KMS-11 (cell line): ENCODE results near the gene SIRPD.
"Not testable (repeated sequence)": the region's sequence is repeated elsewhere in the genome, so short reads cannot be mapped to it uniquely, and the experiment has no call there.

Source experiments
- H2AFZ ChIP-seq: fragments of 200-600 bp; sonication (generic); 2 replicates; pipeline ENCODE4 v1.6.1; 2016; ENCODE audit warnings: antibody characterized with exemption, mixed run types, low read depth
- H3K27ac ChIP-seq: fragments of 200-600 bp; sonication (generic); 2 replicates; pipeline ENCODE4 v1.6.1; 2016; ENCODE audit warnings: mild to moderate bottlenecking, mixed run types
- H3K27me3 ChIP-seq: fragments of 200-600 bp; sonication (generic); 2 replicates; pipeline ENCODE4 v1.6.1; 2017; ENCODE audit warnings: mild to moderate bottlenecking, low read depth, mixed run types, moderate library complexity; ENCODE audit not compliant: insufficient read depth
- H3K36me3 ChIP-seq: fragments of 200-600 bp; sonication (generic); 2 replicates; pipeline ENCODE4 v1.6.1; 2017; ENCODE audit warnings: mild to moderate bottlenecking, mixed run types; ENCODE audit not compliant: insufficient read depth
- H3K4me1 ChIP-seq: fragments of 200-600 bp; sonication (generic); 2 replicates; pipeline ENCODE4 v1.6.1; 2016; ENCODE audit warnings: mild to moderate bottlenecking, low read depth, mixed run types; ENCODE audit not compliant: poor library complexity, severe bottlenecking
- H3K4me2 ChIP-seq: fragments of 200-600 bp; sonication (generic); 2 replicates; pipeline ENCODE4 v1.7.0; 2016; ENCODE audit warnings: mild to moderate bottlenecking, mixed run types
- H3K4me3 ChIP-seq: fragments of 200-600 bp; sonication (generic); IDR thresholded peaks from 2 replicates; pipeline ENCODE4 v1.6.1; 2017; ENCODE audit warnings: low read depth, low read length, mixed read lengths; ENCODE audit not compliant: insufficient read depth
- H3K79me2 ChIP-seq: fragments of 200-600 bp; sonication (generic); 2 replicates; pipeline ENCODE4 v1.6.1; 2016; ENCODE audit warnings: low read depth, mixed run types; ENCODE audit not compliant: insufficient read depth
- H3K9ac ChIP-seq: fragments of 200-600 bp; sonication (generic); 2 replicates; pipeline ENCODE4 v1.6.1; 2016; ENCODE audit warnings: mild to moderate bottlenecking, mixed run types
- H4K20me1 ChIP-seq: fragments of 200-600 bp; sonication (generic); 2 replicates; pipeline ENCODE4 v1.6.1; 2016; ENCODE audit warnings: mild to moderate bottlenecking, mixed run types; ENCODE audit not compliant: insufficient read depth
- TF ChIP-seq, protein P1 (sequence below): fragments of 200-600 bp; sonication (generic); conservative IDR thresholded peaks from 2 replicates; pipeline ENCODE4 v1.6.1; 2017; ENCODE audit warnings: low read depth, mild to moderate bottlenecking, antibody characterized with exemption, low read length, moderate library complexity, mixed read lengths

SIRPD gene

GRCh38 chr20:1587781-1588532 is 30.5 kb upstream of the SIRPD start:
- Histone ChIP-seq H4K20me1 (no peaks in the 10 kb centered on the region), H3K36me3 (no peaks in the 10 kb centered on the region), H3K4me2 (no peak overlapping the region), H3K4me3 (no peak overlapping the region), H3K27ac (no peak overlapping the region), H3K27me3 (no peaks in the 10 kb centered on the region), H3K4me1 (no peaks in the 10 kb centered on the region), H2AFZ (no peak overlapping the region), H3K79me2 (no peaks in the 10 kb centered on the region), H3K9ac (no peak overlapping the region)
- TF ChIP-seq, protein P1, sequence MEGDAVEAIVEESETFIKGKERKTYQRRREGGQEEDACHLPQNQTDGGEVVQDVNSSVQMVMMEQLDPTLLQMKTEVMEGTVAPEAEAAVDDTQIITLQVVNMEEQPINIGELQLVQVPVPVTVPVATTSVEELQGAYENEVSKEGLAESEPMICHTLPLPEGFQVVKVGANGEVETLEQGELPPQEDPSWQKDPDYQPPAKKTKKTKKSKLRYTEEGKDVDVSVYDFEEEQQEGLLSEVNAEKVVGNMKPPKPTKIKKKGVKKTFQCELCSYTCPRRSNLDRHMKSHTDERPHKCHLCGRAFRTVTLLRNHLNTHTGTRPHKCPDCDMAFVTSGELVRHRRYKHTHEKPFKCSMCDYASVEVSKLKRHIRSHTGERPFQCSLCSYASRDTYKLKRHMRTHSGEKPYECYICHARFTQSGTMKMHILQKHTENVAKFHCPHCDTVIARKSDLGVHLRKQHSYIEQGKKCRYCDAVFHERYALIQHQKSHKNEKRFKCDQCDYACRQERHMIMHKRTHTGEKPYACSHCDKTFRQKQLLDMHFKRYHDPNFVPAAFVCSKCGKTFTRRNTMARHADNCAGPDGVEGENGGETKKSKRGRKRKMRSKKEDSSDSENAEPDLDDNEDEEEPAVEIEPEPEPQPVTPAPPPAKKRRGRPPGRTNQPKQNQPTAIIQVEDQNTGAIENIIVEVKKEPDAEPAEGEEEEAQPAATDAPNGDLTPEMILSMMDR, result no peak

DNA sequence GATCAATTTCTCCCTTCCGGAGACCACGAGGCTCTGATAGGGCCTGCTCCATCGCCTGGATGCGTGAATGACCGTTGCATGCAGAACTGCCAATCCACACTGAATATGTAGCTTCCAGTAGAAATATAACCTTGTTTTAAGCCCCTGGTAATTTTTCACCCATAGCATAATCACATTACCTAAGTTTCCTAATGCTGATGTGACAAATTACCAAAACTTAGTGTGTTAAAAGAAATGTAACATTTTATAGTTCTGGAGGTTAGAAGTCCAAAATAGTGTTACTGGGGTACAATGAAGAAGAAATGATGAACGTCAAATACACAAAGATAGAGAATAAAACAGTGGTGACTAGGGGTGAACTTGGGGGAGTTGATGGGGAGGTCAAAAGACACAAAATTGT is 22.0 kb upstream of the SIRPD start:
- H3K79me2 ChIP-seq, result no peaks in the 10 kb centered on the region
- no peaks in the 10 kb centered on the region for H3K36me3 ChIP-seq
- no peak overlapping the region for H3K4me2 ChIP-seq
- no peak overlapping the region for H3K9ac ChIP-seq
- TF ChIP-seq, protein P1, result no peak
- no peaks in the 10 kb centered on the region for H3K4me1 ChIP-seq
- H4K20me1 ChIP-seq, result no peaks in the 10 kb centered on the region
- no peak overlapping the region for H3K27ac ChIP-seq
- no peak overlapping the region for H2AFZ ChIP-seq
- no peak overlapping the region for H3K4me3 ChIP-seq
- H3K27me3 ChIP-seq, result no peaks in the 10 kb centered on the region

DNA sequence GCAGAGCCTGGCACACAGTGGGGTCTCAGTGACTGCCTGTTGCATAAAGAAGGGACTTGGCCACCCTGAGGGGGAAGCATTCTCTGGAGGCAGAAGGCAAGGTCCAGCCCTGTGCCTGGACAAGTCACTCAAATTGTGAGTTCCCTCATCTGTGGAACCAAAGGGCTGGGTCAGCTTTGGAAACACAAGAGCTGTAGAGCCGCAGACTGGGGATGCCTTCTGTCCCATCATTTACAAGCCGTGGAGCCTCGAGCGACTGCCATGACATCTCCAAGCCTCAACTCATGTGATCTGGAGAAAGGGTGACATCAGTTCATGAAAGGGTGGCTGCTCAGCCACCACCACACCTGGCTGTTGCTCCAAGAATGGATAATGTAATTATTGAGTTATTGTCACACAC is 20.4 kb upstream of the SIRPD start:
- Histone ChIP-seq H3K4me3 (no peak overlapping the region), H3K36me3 (no peaks in the 10 kb centered on the region), H2AFZ (no peak overlapping the region), H3K27ac (no peak overlapping the region), H3K4me2 (no peak overlapping the region), H3K79me2 (no peaks in the 10 kb centered on the region), H3K4me1 (no peaks in the 10 kb centered on the region), H3K27me3 (no peaks in the 10 kb centered on the region), H3K9ac (no peak overlapping the region), H4K20me1 (no peaks in the 10 kb centered on the region)
- TF ChIP-seq, protein P1, result no peak

DNA sequence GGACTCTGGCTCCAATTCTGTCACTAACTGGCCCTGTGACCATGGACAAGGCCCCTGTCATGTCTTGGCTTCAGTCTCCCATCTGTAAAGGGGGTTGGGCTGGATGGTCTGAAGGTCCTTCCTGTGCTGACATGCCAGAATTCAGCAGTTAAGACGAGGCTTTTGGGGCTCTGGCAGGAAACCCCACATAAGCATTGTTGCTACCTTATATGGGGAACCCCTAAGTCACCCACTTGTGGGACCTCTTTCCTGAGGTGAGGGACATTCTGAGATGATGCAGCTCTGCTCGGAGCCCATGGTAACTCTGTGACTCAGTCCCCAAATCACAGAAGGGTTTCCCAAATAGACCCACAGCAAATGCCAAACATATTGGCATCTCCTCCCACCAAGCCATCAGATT is 19.8 kb upstream of the SIRPD start:
- H3K36me3 ChIP-seq, H3K9ac ChIP-seq, H4K20me1 ChIP-seq, H2AFZ ChIP-seq, H3K4me2 ChIP-seq, H3K4me3 ChIP-seq, H3K79me2 ChIP-seq, H3K27me3 ChIP-seq, H3K4me1 ChIP-seq, H3K27ac ChIP-seq: not testable (repeated sequence)

GRCh38 chr20:1576641-1577040 is 19.1 kb upstream of the SIRPD start:
- Histone ChIP-seq H4K20me1 (no peaks in the 10 kb centered on the region), H3K4me3 (no peak overlapping the region), H3K79me2 (no peaks in the 10 kb centered on the region), H2AFZ (no peak overlapping the region), H3K4me2 (no peak overlapping the region), H3K27ac (no peak overlapping the region), H3K36me3 (no peaks in the 10 kb centered on the region), H3K9ac (no peak overlapping the region), H3K27me3 (no peaks in the 10 kb centered on the region), H3K4me1 (no peaks in the 10 kb centered on the region)
- TF ChIP-seq, protein P1, result no peak

DNA sequence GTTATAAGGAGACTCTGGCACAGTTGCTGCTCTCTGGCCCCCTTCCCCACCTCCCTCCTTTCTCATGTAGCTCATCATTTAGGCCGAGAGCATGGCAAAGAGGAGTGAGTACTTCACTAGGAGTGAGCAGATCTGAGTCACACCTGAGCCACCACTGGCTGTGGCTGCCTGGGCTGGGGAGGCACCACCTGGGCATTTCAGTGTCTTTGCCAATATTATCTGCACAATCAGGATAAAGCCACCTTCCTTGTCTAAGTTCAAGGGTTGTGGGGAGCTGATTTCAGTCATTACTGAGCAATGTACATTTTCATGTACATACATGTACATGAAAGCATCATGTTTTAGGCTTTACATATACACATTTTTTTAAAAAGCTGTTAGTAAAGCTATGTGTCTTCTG is 18.5 kb upstream of the SIRPD start:
- H3K27me3 ChIP-seq, H3K4me2 ChIP-seq, H3K4me1 ChIP-seq, H3K36me3 ChIP-seq, H3K79me2 ChIP-seq, H3K9ac ChIP-seq, H3K4me3 ChIP-seq, H4K20me1 ChIP-seq, H3K27ac ChIP-seq, H2AFZ ChIP-seq: not testable (repeated sequence)

DNA sequence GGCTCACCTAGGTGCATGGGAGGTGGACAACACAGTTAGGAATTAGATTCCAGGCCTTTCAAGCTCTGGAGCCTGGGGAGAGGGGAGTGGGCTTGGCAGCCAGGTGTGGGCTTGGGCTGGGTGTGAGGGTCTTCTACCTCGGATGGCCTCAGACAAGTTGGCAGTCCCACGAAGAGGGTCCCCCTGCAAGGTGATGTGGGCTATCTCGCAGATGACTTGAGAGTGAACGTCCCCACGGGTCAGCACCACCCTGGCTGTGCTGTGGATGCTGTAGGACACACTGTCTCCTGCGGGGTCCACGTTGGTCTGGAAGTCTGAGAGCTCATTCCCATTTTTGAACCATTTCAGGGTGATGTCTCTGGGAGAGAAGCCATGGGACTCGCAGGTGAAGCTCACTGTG is 14.1 kb upstream of the SIRPD start:
- H4K20me1 ChIP-seq, H3K4me3 ChIP-seq, H3K36me3 ChIP-seq, H3K27me3 ChIP-seq, H3K4me1 ChIP-seq, H2AFZ ChIP-seq, H3K9ac ChIP-seq, H3K27ac ChIP-seq, H3K79me2 ChIP-seq, H3K4me2 ChIP-seq: not testable (repeated sequence)
